Upper lobe of left lung (tissue), 6 donors: ENCODE results near the gene KIF1A. TPM values are rescaled to one million over a fixed set of nuclear protein-coding genes. Genes with fewer than 3 reads are reported as not detected.

Experiments
- ATAC-seq, 2 donors: fragments of 200-7000 bp; cut with Tn5 transposase; one replicate each; pipeline ENCODE4 v1.9.1; 2022; ENCODE audit warnings: mild to moderate bottlenecking in 2 of 2, moderate library complexity in 2 of 2; ENCODE audit not compliant: low FRiP score in 2 of 2
- DNase-seq, 2 donors: peaks; one replicate each; pipeline ENCODE4 v3.0.0-alpha.2; 2019 to 2020
- H3K27ac ChIP-seq, 4 donors: fragments of 200-600 bp; sonication (generic); one replicate each; pipeline ENCODE4 v1.5.1; 2016 to 2019
- H3K27me3 ChIP-seq, 4 donors: fragments of 200-600 bp; sonication (generic); one replicate each; pipeline ENCODE4 v1.5.1; 2017 to 2019
- H3K36me3 ChIP-seq, 4 donors: fragments of 200-600 bp; sonication (generic); one replicate each; pipeline ENCODE4 v1.5.1; 2016 to 2019
- H3K4me1 ChIP-seq, 4 donors: fragments of 200-600 bp; sonication (generic); one replicate each; pipeline ENCODE4 v1.5.1; 2018 to 2019
- H3K4me3 ChIP-seq, 4 donors: fragments of 200-600 bp; sonication (generic); one replicate each; pipeline ENCODE4 v1.5.1; 2017 to 2019; ENCODE audit warnings: mild to moderate bottlenecking in 2 of 4, moderate library complexity in 1 of 4
- H3K9me3 ChIP-seq, 4 donors: fragments of 200-600 bp; sonication (generic); one replicate each; pipeline ENCODE4 v1.5.1; 2018 to 2019
- CTCF ChIP-seq, 6 experiments: fragments of 450-650 bp in 4 of 6; fragments of 200-600 bp in 2 of 6; sonication (generic) in 2 of 6; IDR thresholded peaks; one replicate each; pipeline ENCODE4 v1.5.1; 2016 to 2019; ENCODE audit warnings: antibody characterized with exemption in 6 of 6
- EP300 ChIP-seq, 4 donors: sonication (generic); formaldehyde crosslinking; IDR thresholded peaks; one replicate each; pipeline ENCODE4 v1.5.1; 2017; ENCODE audit warnings: antibody characterized with exemption in 4 of 4, control low read depth in 2 of 4
- POLR2A ChIP-seq, 4 donors: fragments of 450-650 bp; IDR thresholded peaks; one replicate each; pipeline ENCODE4 v1.5.1; 2016 to 2017; ENCODE audit warnings: antibody characterized with exemption in 4 of 4, mild to moderate bottlenecking in 2 of 4
- POLR2AphosphoS5 ChIP-seq, 2 donors: sonication (generic); formaldehyde crosslinking; IDR thresholded peaks; one replicate each; pipeline ENCODE4 v1.5.1; 2017; ENCODE audit warnings: antibody characterized with exemption in 2 of 2
- WGBS, 2 donors: methylation state at CpG; one replicate each; pipeline ENCODE4 v1.1.5; 2017 to 2018; 5-methylcytosine and 5-hydroxymethylcytosine counted together
- total RNA-seq, 6 donors: library from RNA; depleted of rRNA in 4 of 6; stranded (reverse); fragments of >200 nt in 4 of 6; gene quantifications; one replicate each; pipeline versions ENCODE4 v1.1.0 to v1.2.1, GENCODE V29; 2016 to 2021
- donor health status: DM: no; HTN: no; CAD: no; lungs with moderate emphysema.
- donor health status: DM: no; HTN: yes; CAD: no; lungs with severe emphysema.

The KIF1A gene
- total RNA-seq, 6 donors from 2014 or later = 0.15 to 1.2 (median 0.35) TPM; not detected in 2

- WGBS, 2 donors = 74 to 78% methylated on average over 12 to 13 of the region's 13 CpGs
- ATAC-seq = no peak
- H3K36me3 ChIP-seq = no peaks in the 10 kb centered on the region
- TF ChIP-seq POLR2A (IDR thresholded peaks at IDR 0.05) = no peak
- TF ChIP-seq POLR2AphosphoS5 (IDR thresholded peaks at IDR 0.05) = no peak
- TF ChIP-seq EP300 (IDR thresholded peaks at IDR 0.05) = no peak
- TF ChIP-seq CTCF (IDR thresholded peaks at IDR 0.05) = no peak
- H3K27me3 ChIP-seq = peaks cover 0 to 5% (median 2%) of the 10 kb centered on the region in 4 donors
- H3K4me1 ChIP-seq = peaks cover 8 to 14% (median 10%) of the 10 kb centered on the region in 4 donors
- H3K9me3 ChIP-seq = no peaks in the 10 kb centered on the region
- peak in 1 of 2 donors; percentile 55 for DNase-seq
- no peak overlapping the region for H3K27ac ChIP-seq
- H3K4me3 ChIP-seq = no peak overlapping the region
Observed at GRCh38 chr2:240832921-240833494, 13.0 kb upstream of the KIF1A start.

- DNase-seq = peak; percentile 87 to 97
- ATAC-seq = peak; percentile 82 to 87
- WGBS, 2 donors = 5 to 15% methylated on average over 5 to 20 of the region's 54 CpGs
- no peaks in the 10 kb centered on the region for H3K36me3 ChIP-seq
- H3K27me3 ChIP-seq = peaks cover 0 to 5% (median 2%) of the 10 kb centered on the region in 4 donors
- H3K4me1 ChIP-seq = peaks cover 8 to 14% (median 10%) of the 10 kb centered on the region in 4 donors
- no peaks in the 10 kb centered on the region for H3K9me3 ChIP-seq
- no peak for TF ChIP-seq POLR2A (IDR thresholded peaks at IDR 0.05)
- no peak for TF ChIP-seq POLR2AphosphoS5 (IDR thresholded peaks at IDR 0.05)
- TF ChIP-seq CTCF (IDR thresholded peaks at IDR 0.05) = no peak
- no peak for TF ChIP-seq EP300 (IDR thresholded peaks at IDR 0.05)
- H3K27ac ChIP-seq = no peak overlapping the region
- H3K4me3 ChIP-seq = peak overlapping the region in 3 of 4 donors; percentile 16 to 39 (median 21)
Observed at GRCh38 chr2:240832205-240832727, 12.2 kb upstream of the KIF1A start.

- Histone ChIP-seq H3K27ac (no peak overlapping the region), H3K9me3 (no peaks in the 10 kb centered on the region), H3K27me3 (peaks cover 0 to 5% (median 2%) of the 10 kb centered on the region in 4 donors), H3K4me3 (peak overlapping the region in 3 of 4 donors; percentile 16 to 39 (median 21)), H3K4me1 (peaks cover 8 to 14% (median 10%) of the 10 kb centered on the region in 4 donors), H3K36me3 (no peaks in the 10 kb centered on the region)
- 11 to 16% methylated on average over 26 to 27 of the region's 27 CpGs for WGBS, 2 donors
- no peak for ATAC-seq
- TF ChIP-seq POLR2A (IDR thresholded peaks at IDR 0.05) (no peak), EP300 (IDR thresholded peaks at IDR 0.05) (no peak), POLR2AphosphoS5 (IDR thresholded peaks at IDR 0.05) (no peak), CTCF (IDR thresholded peaks at IDR 0.05) (no peak)
- peak in 1 of 2 donors; percentile 86 for DNase-seq
Observed at GRCh38 chr2:240831594-240832204, 11.7 kb upstream of the KIF1A start.

GRCh38 chr2:240825476-240825875 is 5.5 kb upstream of the KIF1A start:
- Histone ChIP-seq H3K27me3 (peaks cover 0 to 16% (median 7%) of the 10 kb centered on the region in 4 donors), H3K27ac (no peak overlapping the region), H3K4me1 (peaks cover 7 to 9% (median 8%) of the 10 kb centered on the region in 4 donors), H3K9me3 (peaks cover 0 to 7% (median 2%) of the 10 kb centered on the region in 4 donors), H3K36me3 (no peaks in the 10 kb centered on the region), H3K4me3 (no peak overlapping the region)
- no peak for TF ChIP-seq EP300 (IDR thresholded peaks at IDR 0.05)
- no peak for TF ChIP-seq POLR2A (IDR thresholded peaks at IDR 0.05)
- no peak for TF ChIP-seq CTCF (IDR thresholded peaks at IDR 0.05)
- TF ChIP-seq POLR2AphosphoS5 (IDR thresholded peaks at IDR 0.05) = no peak
- DNase-seq = no peak
- no peak for ATAC-seq
- WGBS, 2 donors = 76 to 80% methylated on average over 4 of the region's 4 CpGs
